Renal pelvis (tissue), 4 donors: ENCODE measurements around the gene TRDMT1. TPM values are rescaled to one million over a fixed set of nuclear protein-coding genes. Genes with fewer than 3 reads are reported as not detected.

ENCODE experiments used
- DNase-seq: peaks from one replicate; pipeline ENCODE4 v3.0.0-alpha.2; 2013
- polyA plus RNA-seq, 3 donors: library from polyadenylated mRNA; unstranded; fragments of 120-200 nt; gene quantifications; one replicate each; pipeline ENCODE4 v1.2.1, GENCODE V29; 2013; ENCODE audit not compliant: insufficient read length in 3 of 3

Gene TRDMT1
- polyA plus RNA-seq, 3 donors = 9.0 to 12.9 (median 10.9) TPM

- no peak for DNase-seq
These were observed 23.5 kb downstream of the TRDMT1 start for GRCh38 chr10:17178006-17178405.

DNA sequence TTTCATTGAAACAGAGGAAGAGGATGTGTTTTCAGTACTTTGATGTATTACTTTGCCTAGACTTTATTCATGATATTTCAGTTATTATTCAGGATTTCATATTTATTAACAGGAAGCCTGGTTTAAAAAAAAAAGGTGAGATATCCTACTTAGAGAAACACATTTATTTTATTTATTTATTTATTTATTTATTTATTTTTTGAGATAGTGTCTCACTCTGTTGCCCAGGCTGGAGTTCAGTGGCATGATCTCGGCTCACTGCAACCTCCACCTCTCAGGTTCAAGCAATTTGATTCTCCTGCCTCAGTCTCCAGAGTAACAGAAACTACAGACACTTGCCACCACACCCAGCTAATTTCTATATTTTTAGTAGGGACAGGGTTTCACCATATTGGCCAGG lies 24.5 kb downstream of the TRDMT1 start:
- DNase-seq = no peak

- DNase-seq = no peak
These were observed 25.4 kb downstream of the TRDMT1 start for GRCh38 chr10:17176091-17176490.

DNA sequence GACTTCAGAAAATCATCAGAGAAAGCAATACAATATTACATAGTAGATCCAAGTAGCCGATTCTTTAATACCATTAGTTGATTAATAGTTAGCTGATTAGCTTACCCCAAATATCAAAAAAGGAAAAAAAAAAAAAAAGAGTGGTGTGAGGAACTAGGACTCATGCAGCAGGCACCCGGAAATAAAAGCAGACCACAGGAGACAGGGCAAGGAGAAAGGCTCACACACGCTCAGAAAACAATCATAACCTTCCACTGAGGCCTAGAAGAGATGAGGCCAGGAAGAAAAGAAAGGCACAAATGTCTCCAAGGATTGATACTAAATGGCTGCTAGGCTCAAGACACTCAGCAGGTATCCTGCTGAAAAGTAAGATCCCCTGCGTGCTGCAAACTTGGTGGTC lies 25.9 kb downstream of the TRDMT1 start:
- no peak for DNase-seq

DNA sequence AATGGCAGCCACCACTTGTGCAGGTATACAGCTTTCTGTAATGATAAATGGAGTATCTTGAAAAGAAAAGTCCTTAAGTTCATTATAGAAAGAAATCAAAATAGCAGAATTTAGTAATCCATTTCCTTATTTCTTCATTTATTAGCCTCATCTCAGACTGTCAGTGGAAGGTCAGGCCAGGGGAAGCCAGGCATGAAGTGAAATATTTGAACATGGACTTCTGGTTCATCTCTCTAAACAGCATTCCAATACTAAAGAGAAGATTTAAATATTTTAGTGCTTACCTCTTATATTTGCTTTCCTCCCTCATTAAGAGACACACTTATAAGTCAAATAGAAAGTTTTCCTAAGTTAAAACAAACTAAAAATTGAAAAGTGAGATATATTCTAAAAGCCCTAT lies 26.8 kb downstream of the TRDMT1 start:
- DNase-seq = no peak

- DNase-seq = no peak
These were observed 30.3 kb downstream of the TRDMT1 start for GRCh38 chr10:17171141-17171641.

DNA sequence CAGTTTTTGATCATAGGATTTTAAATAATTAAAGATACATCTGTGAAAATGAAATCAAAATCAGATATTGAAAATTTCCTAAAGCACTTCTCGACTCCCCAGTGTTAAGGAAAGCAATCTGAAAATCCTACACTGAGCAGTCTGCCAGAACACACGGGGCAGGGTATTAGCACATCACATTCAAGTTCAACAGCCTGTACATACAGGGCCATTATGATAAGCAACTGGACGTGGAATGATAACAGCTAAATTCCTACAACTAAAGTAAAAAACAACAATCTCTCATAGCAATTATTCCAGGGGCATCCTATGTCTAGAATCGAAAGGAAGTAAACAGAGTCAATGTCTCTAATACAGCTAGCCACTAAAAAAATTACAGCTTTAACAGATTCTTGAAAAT lies 31.7 kb downstream of the TRDMT1 start:
- DNase-seq = no peak

GRCh38 chr10:17166699-17167098 lies 34.8 kb downstream of the TRDMT1 start:
- no peak for DNase-seq

GRCh38 chr10:17162828-17163227 lies 38.6 kb downstream of the TRDMT1 start:
- DNase-seq = no peak

GRCh38 chr10:17161775-17162174 lies 39.7 kb downstream of the TRDMT1 start:
- no peak for DNase-seq

DNA sequence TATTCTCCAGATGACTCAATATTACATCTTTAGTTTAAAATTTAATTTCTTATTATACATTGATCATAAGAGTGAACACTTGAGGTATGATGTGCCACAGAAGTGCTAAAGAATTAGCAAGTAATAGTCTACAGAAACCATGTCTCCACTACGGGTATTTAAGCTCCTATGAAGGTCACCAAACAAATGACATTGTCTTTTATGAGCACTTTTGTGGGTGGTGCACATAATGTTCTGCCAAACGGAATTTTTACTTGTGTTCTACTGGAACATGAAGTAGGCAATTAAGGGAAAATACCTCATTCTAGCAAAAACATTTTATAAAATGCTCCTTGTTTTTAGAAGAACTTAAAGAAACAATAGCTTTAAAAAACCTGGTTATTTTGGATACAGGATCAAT lies 44.4 kb downstream of the TRDMT1 start:
- no peak for DNase-seq

GRCh38 chr10:17155826-17156225 lies 45.6 kb downstream of the TRDMT1 start:
- no peak for DNase-seq

GRCh38 chr10:17154116-17154515 lies 47.4 kb downstream of the TRDMT1 start:
- DNase-seq = no peak

GRCh38 chr10:17153321-17153720 lies 48.2 kb downstream of the TRDMT1 start:
- no peak for DNase-seq

DNA sequence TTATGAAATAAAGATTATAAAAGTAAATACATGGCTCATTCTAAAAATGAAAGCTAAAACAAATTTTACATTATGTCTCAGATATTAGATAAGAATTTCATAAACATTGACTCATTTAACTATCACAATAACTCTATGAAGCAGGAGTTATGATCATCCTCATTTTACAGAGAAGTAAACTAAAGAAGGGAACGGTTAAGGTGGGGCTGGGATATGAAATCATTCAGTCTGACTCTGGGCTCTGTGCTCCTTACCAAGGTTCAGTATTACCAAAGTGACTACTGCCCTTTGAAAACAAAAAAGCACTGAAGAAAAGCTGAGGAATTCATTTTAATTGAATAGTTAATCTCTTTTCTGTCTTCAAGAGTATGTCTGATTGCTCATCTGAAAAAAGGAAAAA lies 49.8 kb downstream of the TRDMT1 start:
- DNase-seq = no peak

GRCh38 chr10:17147884-17148489 lies 53.5 kb downstream of the TRDMT1 start:
- DNase-seq = peak; percentile 85

- DNase-seq = no peak
These were observed 54.6 kb downstream of the TRDMT1 start for GRCh38 chr10:17146892-17147291.

GRCh38 chr10:17145239-17145638 lies 56.2 kb downstream of the TRDMT1 start:
- no peak for DNase-seq

DNA sequence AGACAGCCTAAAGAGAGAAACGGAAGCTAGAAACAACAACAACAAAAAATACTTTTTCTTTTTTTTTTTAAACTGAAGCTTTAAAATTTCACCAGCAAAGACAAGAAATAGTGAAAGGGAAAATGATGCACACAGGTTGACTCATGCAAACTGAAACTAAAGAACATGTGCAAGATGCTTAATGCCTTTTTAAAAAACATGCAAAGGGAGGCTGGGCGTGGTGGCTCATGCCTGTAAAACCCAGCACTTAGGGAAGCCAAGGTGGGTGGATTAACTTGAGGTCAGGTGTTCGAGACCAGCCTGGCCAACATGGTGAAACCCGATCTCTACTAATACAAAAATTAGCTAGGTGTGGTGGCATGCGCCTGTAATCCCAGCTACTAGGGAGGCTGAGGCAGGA lies 56.7 kb downstream of the TRDMT1 start:
- DNase-seq = no peak

DNA sequence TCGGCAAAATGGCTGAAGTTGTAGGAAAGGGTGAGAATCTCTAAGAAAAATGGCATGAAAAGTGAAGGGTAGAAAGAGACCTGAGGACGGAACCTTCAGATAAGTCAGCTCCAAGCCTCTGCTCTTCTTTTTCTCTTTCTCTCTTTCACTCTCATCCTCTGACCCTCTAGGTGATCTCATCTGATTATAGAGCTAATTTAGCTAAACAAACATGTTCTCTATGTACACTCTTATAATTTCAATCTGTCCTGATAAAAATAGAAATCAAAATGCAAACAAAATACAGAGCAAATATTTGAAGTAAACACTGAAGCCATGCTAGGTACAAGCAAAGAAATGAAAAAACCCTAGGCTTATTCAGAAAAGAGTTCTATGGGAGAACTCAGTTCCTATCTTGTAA lies 57.4 kb downstream of the TRDMT1 start:
- no peak for DNase-seq

- no peak for DNase-seq
These were observed 58.3 kb downstream of the TRDMT1 start for GRCh38 chr10:17143055-17143690.

- DNase-seq = no peak
These were observed 59.8 kb downstream of the TRDMT1 start for GRCh38 chr10:17141504-17142229.

- DNase-seq = no peak
These were observed 61.1 kb downstream of the TRDMT1 start for GRCh38 chr10:17140386-17140761.
